Daoy (cell line): Measurements from ENCODE around the gene ZNF853. TPM values are rescaled to one million over a fixed set of nuclear protein-coding genes. Genes with fewer than 3 reads are reported as not detected.
"Not testable (repeated sequence)": the region's sequence is repeated elsewhere in the genome, so short reads cannot be mapped to it uniquely, and the experiment has no call there.

Experiments used
- DNase-seq: peaks from one replicate; pipeline ENCODE4 v3.0.0-alpha.2; 2015; ENCODE audit warnings: low read depth
- total RNA-seq: library from RNA; depleted of rRNA; stranded (reverse); fragments of >200 nt; shearing (Covaris generic); gene quantifications from 2 replicates; pipeline ENCODE4 v1.2.3, GENCODE V29; 2014; rRNA removed

ZNF853 gene
- total RNA-seq, 1 experiment from 2014 or later, result 1.1 TPM

DNA sequence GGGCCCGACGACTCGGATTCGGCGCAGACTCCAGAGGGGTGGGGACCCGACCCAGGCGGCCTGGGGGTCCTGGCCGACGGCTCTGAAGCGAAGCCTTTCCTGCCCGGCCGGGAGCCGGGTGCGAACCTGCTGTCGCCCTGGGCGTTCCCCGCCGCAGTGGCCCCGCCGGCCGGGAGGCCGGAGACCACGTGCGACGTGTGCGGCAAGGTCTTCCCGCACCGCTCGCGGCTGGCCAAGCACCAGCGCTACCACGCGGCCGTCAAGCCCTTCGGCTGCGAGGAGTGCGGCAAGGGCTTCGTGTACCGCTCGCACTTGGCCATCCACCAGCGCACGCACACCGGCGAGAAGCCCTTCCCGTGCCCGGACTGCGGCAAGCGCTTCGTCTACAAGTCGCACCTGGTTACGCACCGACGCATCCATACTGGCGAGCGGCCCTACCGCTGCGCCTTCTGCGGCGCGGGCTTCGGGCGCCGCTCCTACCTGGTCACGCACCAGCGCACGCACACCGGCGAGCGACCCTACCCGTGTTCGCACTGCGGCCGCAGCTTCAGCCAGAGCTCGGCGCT lies 37.1 kb downstream of the ZNF853 start:
- no peak for DNase-seq

DNA sequence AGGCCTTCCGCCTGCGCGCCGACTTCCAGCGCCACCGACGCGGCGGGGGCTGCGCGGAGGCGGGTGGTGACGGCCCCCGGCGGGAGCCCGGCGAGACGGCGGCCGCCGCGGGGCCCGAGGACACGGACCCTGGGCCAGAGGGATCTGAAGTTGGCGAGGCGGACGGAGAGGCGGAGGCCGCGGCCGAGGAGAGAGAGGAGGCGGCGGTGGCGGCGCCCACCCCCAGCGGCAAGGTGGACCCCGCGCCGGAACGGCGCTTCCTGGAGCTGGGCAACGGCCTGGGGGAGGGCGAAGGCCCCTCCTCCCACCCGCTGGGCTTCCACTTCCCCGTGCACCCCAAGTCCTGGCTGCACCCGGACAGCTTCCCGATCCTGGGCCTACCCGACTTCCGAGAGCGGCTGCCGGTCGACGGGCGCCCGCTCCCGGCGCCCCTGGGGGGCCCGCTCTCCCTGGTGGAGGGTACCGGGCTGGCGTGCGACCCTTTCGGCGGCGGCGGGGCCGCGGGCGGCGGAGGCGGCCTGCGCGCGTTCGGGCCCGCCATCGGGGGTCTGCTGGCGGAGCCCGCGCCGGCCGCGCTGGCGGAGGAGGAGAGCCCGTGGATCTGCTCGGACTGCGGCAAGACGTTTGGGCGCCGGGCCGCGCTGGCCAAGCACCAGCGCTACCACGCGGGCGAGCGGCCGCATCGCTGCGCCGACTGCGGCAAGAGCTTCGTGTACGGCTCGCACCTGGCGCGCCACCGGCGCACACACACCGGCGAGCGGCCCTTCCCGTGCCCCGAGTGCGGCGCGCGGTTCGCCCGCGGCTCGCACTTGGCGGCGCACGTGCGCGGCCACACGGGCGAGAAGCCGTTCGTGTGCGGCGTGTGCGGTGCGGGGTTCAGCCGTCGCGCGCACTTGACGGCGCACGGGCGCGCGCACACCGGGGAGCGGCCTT lies 37.9 kb downstream of the ZNF853 start:
- DNase-seq, result no peak

DNA sequence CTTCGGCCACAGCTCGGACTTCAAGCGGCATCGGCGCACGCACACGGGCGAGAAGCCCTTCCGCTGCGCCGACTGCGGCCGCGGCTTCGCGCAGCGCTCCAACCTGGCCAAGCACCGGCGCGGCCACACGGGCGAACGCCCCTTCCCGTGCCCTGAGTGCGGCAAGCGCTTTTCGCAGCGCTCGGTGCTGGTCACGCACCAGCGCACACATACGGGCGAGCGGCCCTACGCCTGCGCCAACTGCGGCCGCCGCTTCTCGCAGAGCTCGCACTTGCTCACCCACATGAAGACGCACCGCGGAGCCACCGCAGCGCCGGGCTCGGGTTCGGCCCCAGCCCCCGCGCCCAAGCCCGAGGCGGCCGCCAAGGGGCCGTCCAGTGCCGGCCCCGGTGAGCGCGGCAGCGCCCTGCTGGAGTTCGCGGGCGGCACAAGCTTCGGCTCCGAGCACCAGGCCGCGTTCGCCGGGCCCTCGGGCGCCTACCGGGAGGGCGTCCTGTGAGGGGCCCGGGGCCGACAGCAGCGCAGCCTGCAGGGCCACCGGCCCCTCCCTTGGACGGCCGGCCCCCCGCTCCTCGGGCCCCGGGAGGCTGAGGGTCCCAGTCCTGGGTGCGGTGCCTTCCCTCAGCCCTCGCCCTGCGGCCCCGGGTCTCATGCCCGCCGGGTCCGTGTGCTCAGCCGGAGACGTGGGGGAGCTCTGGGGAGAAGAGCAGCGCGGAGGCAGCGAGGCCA lies 38.9 kb downstream of the ZNF853 start:
- no peak for DNase-seq

DNA sequence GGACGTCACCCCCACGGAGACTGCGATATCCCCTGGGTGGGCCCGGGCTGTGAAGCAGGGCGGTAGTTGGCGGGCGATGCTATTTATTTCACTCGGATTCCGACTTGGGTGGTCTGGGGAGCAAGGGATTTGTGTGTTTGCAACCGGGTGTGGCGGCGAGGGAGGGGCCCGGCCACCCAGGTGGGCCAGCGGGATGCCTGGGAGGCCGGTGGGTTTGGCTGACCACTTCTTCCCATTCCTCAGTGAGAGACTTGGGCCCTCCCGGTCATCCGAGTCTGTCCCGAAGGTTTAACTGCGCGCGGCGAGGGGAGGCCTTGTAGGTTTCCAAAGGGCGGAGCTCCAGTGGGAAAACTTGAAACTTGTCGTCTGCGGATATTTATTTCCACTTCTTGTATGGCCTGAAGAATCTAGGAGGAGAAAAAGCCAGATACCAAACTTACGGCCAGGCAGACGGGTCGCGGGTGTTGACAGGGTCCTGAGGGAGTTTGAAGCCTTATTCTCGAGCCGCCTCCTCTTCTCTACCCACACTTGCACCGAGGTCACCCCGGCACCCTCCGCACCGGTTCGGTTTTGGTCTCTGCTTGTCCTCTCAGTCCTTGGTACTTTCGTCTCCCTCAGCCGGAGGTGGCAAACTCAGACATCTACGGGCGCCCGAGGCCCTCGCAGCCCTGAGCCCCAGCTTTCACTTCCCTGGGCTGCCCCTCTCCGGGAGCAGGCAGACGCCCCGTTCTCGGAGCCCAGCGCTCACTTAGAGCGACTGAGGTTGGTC lies 39.6 kb downstream of the ZNF853 start:
- no peak for DNase-seq

GRCh38 chr7:6655636-6656385 lies 40.4 kb downstream of the ZNF853 start:
- DNase-seq, result no peak

GRCh38 chr7:6656413-6656812 lies 41.0 kb downstream of the ZNF853 start:
- DNase-seq, result no peak

DNA sequence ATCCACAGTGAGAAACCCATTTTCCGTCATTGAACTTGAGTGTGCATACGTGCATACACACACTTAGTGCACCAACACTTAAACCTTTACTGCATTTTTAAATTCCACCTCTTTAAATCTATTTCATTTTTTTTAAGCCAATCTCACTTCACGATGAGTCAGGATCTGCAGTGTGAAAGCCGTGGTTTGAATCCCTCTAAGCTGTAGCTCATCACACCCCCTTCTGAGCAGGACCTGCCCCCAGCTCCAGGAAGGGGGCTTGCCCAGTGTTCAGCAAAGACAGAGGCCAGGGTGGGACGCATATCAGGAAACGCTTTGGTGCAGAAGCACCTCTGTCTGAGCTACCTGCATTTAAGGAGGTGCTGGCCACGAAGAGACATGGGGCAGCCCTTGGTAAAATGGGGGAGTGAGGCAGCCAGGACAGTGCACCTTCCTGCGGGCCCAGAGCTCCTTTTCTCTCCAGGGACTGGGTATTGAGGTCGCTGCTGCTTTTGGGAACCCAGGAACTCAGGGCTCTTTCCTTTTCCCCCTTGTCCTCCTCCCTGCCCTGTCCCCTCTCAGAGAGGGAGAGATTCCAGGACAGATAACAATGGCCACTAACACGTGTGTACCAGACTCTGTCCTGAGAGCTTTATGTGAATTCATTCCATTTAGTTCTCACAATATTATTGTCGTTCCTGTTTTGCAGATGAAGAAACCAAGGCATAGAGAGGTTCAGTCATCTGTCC lies 43.4 kb downstream of the ZNF853 start:
- no peak for DNase-seq

- DNase-seq, result not testable (repeated sequence)
Measured at GRCh38 chr7:6670851-6671250, 55.4 kb downstream of the ZNF853 start.

Other genes starting within 250 kb of the ZNF853 start
- gene RAC1, start 241.1 kb upstream of the ZNF853 start, total RNA-seq, result 62.6 and 83.4 TPM in 2 replicates
- 20.0 and 21.5 TPM in 2 replicates for gene DAGLB, start 167.7 kb upstream of the ZNF853 start, total RNA-seq
- gene KDELR2, start 131.5 kb upstream of the ZNF853 start, total RNA-seq, result 92.1 and 96.0 TPM in 2 replicates
- gene GRID2IP, start 64.1 kb upstream of the ZNF853 start, total RNA-seq, result 0.09 TPM in 1 of 2 replicates, not detected in the other
- gene ZDHHC4, start 38.2 kb upstream of the ZNF853 start, total RNA-seq, result 32.0 and 49.5 TPM in 2 replicates
- 13.9 and 18.7 TPM in 2 replicates for gene INTS15, start 25.6 kb upstream of the ZNF853 start, total RNA-seq
- gene ZNF316, start 21.7 kb downstream of the ZNF853 start, total RNA-seq, result 10.4 and 15.8 TPM in 2 replicates
- gene ZNF12, start 91.3 kb downstream of the ZNF853 start, total RNA-seq, result 6.3 and 6.9 TPM in 2 replicates
- gene RSPH10B2, start 138.5 kb downstream of the ZNF853 start, total RNA-seq, result 0.11 and 0.51 TPM in 2 replicates
- gene CCZ1B, start 210.7 kb downstream of the ZNF853 start, total RNA-seq, result 100 and 103 TPM in 2 replicates